NCI-H1694 treated with DMSO at 0.1 percent for 48 hours (cell line): ENCODE data around the gene FLNA.
"Not testable (repeated sequence)": the region's sequence is repeated elsewhere in the genome, so short reads cannot be mapped to it uniquely, and the experiment has no call there.

Experiments used
- DNase-seq: peaks from one replicate; lab custom pipeline; 2025; lab: John Stamatoyannopoulos, UW

Gene FLNA

DNA sequence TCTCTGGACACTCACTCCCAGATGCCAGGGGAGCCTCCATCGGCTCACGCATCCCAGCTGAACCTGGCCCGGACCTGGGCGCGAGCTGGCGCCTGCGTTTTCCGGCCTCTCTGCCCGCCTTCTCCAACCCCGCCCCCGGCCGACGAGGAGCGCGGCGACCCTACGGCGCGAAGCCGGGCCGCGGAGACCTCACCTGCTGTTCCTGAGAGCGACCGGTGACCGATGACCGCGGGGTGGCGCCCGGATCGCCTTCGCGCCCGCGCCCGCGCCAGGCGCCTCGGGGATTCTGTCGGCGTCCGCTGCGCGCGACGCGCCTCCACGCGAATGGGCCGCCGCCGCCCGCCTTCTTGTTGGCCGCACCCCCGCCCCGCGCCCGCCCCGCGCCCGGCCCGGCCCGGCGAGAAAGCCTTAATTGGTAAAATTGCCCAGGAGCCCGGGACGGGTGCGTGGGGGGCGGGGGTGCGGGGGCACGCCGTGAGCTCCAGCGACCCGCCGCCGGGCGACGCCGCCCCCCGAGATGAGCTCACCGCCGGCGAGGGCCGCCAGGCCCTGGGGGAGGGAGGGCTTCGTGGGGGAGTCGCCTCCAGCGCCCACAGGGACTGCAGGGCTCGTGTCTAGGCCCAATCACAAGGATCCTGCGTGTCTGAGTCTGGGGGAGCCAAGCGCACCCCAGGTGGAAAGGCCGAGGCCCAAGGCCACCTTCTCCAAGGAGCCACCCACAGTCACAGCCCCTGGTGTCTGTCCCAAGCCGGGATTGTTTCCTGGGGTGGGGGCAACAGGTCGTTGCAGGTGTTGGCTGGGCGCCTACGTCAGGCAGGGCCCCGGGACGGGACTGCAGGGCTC lies at the start of gene FLNA:
FLNA (minus strand) TSS at position 322 of the 843 bp plus-strand sequence. CDS start 3,389 bp downstream, outside the sequence.
- no peak for DNase-seq

DNA sequence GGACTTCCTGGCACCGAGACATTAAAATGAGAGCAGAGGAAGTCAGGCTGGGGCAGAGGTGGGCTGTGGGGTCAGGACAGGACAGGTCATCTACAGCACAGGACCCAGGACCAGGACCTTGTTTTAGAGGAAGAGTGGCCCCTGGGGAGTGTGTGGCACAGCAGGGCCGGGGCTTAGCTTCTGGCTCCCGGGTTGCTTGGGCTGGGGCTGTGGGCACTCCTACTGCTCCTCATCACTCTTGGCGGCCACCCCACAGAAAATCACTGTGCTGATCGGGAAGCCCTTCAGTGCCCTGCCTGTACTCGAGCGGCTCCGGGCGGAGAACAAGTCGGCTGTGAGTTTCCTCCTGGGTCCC lies 45.9 kb upstream of the FLNA start:
- no peak for DNase-seq

DNA sequence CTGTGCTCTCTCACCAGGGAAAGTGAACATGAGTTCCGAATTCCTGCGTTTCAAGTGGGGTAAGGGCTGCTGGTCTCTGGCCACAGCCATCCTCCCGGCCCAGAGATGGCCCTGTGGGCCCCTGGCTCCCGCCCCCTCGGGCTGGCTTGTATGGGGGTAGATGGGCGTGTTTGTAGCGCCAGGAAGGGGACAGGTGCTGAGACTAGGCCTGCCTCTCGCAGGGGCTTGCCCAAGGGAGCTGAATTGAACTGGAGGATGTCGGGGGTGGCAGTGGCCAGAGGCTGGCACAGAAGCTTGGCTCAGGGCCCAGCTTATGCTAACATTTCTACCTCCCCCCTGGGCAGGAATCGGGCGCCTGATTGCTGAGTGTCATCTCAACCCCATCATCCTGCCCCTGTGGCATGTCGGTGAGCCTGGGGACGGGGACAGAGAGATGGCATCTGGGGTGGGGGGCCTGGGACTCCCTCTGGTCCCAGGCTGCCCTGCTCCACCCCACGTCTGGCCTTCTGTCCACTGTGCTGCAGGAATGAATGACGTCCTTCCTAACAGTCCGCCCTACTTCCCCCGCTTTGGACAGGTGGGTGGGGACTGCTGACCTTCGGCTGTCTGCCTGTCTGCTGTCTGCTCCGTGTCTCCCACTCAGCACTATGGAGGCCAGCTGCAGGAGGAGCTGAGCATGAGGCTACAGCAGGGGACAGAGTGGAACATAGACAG lies 45.4 kb upstream of the FLNA start:
- DNase-seq: no peak

- no peak for DNase-seq
Measured at GRCh38 chrX:154419189-154419588, 44.8 kb upstream of the FLNA start.

DNA sequence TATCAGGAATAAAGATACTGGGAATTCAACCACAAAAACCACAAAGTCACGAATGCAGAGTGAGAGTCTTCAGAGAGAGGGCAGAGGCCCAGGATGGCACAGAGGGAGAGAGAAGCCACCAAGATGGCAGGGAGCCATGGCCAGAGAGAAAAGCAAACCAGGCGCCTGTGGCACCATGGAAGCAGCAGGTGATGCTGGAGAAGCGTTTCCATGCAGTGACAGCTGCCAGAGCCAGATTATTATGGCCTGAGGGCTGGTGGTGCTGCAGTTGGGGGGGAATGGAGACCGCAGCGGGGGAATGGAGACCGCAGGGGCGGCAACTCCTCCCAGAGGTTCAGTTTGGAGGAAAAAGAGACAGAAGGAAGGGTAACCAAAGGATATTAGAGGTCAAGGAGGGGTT lies 42.7 kb upstream of the FLNA start:
- peak; percentile 34 for DNase-seq

DNA sequence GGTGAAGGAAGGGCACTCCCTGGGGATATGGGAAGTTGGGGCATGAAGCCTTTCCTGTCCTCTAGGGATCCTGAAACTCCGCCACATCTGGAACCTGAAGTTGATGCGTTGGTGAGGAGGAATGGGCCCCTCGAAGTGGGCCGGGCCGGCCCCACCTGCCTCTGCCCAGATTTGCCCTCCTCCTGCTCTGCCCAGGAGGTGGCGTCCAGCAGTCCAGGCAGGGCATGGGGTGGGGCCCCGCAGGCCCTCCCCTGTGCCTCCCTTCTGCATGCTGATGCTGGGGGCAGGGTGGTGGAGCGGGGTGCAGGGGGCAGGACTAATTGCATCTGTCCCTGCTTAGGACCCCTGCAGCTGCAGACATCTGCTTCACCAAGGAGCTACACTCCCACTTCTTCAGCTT lies 38.7 kb upstream of the FLNA start:
- no peak for DNase-seq

DNA sequence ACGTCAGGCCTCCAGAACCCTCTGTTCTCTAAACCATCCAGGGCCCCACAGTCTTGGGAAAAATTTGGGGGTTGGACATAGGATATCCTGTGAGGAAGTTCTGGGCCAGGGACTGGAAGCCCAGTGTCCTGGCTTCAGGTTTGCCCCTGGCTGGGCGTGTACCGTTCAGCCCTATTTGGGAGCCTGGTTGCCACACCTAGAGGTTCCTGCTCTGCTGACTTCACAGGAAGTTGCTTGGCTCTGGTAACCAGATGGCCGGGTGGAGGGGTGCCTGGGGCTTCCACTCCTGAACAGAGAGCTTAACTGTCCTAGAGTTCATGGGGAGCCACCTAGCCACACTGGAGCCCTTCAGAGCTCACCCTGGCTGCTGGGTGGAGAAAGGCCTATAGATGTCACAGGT lies 38.0 kb upstream of the FLNA start:
- DNase-seq: no peak

DNA sequence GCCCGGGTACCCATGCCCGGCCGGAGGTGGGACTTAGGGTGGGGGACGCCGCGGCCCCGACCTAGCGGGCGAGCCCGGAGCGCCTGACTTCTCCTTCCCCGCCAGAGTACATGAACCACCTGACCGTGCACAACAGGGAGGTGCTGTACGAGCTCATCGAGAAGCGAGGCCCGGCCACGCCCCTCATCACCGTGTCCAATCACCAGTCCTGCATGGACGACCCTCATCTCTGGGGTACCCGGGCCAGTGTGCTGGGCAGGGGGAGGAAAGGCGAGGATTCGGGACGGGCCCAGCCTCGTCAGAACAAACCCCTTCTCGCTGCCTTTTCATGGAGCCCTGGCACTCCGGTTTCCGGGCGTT lies 37.5 kb upstream of the FLNA start:
- DNase-seq: peak; percentile 68

DNA sequence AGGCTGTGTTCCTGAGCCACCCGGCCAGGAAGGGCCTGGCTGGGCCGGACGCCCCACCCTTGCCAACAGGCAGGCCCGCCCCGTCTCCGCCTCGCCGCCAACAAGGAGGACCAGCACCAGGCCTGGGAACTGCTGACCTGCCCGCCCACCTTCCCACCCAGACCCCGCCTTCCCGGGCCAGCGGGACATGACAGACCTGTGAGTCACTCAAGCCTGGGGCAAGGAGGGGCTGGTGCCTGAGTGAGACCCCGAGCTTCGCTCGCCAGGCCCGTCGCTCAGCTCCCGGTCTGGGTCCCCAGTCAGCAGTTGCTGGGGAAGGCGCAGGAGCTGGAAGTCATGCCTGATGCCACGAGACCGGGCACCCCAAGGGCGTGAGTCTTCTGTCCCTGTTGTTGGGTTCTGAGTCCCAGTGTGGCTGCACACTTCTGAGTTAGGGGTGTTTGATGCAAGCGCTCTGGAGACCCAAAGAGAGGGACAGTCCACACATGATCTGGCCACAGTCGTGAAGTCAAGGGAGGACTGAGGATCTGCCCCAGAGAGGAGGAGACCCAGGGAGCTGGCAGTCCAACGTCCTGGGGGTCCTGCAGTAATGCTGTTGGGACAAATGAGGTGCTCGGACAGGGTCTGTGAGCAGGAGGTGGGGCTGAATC lies 34.9 kb upstream of the FLNA start, which contains the start of gene DNASE1L1:
DNASE1L1 (minus strand) TSS at position 33 of the 650 bp plus-strand sequence. CDS start 3,686 bp downstream, outside the sequence.
- no peak for DNase-seq

DNA sequence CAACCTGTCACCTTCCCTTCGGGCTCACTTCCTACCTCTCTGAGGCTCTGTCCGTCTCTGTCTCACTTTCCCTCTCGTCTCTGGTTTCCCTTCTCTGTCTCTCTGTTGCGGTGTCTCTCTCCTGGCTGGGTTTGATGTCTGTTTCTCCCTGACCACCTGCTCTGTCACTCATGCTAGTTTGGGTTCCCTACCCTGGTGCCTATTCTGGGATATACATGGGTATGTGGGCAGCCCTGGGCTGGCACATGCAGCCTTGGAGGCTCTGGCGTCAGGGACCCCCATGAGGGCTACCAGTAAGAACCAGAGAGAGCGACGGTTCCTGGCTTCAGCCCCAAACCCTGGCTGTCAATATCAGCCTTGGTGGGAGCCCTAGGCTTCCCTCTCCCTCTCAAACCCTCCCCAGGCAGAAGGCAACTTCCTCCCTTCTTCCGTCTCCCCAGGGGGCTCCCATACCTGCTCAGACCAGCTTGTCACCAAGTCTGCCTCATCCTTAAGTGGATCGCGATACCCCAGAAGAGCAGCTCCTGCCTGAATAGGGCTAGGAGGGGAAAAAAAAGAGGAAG lies 34.3 kb upstream of the FLNA start:
- DNase-seq: no peak

GRCh38 chrX:154404625-154405192 lies 30.3 kb upstream of the FLNA start:
- no peak for DNase-seq

- no peak for DNase-seq
Measured at GRCh38 chrX:154403858-154404257, 29.4 kb upstream of the FLNA start.

GRCh38 chrX:154403192-154403591 lies 28.8 kb upstream of the FLNA start:
- no peak for DNase-seq

DNA sequence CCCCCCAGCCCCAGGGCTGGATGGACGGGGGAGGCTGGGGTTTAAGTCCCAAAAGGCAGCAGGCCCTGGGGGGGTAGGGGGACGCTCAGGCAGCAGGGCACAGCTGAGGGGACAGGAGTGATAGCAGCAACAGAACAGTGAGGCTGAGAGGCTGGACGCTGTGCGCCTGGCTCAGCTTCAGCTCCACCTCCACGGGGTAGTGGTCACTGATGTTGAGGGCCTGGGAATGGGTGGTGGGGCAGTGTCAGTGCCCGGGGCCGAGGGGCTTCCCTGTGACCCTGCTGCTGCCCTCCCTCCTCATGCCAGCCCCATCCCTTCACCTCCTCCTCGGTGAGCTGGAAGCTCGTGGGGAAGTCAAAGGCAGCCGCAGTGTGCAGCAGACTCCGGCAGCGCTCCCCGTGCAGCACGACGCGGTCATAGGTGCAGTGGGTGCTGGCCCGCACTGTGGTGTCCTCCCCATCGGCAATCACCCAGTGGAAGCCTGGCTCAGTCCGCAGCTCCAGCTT lies 28.2 kb upstream of the FLNA start:
- no peak for DNase-seq

DNA sequence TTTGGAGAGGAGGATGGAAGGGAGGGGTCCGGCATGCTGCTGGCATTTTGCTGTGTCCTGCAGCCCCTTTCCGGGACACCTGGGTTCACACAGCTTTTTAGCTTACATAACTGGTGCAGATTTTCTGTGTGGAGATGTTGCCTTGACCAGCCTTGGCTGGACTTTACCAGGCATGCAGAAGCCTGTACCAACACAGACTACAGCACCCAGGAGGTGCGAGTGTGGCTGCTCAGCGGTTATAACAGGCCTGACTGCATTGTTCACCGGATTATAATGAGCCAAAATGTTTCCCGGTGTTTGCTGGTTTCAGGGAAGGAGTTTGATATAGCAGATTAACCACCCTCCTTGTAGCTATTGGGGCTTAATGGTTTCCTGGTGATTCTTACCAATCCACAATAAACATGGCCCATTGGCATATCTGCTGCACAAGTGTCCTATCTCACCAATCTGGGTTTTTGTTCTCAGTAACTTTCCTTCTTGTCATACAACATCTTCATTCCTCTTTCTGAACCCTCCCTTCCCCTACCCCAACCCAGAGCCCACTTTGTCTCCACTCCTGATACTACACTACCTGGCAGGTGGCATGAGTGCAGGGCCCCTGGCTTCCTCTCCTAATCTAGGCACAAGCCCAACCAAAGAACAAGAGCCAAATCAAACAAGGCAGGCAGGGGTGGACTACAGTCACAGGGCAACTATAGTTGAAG lies 27.6 kb upstream of the FLNA start:
- DNase-seq: no peak

DNA sequence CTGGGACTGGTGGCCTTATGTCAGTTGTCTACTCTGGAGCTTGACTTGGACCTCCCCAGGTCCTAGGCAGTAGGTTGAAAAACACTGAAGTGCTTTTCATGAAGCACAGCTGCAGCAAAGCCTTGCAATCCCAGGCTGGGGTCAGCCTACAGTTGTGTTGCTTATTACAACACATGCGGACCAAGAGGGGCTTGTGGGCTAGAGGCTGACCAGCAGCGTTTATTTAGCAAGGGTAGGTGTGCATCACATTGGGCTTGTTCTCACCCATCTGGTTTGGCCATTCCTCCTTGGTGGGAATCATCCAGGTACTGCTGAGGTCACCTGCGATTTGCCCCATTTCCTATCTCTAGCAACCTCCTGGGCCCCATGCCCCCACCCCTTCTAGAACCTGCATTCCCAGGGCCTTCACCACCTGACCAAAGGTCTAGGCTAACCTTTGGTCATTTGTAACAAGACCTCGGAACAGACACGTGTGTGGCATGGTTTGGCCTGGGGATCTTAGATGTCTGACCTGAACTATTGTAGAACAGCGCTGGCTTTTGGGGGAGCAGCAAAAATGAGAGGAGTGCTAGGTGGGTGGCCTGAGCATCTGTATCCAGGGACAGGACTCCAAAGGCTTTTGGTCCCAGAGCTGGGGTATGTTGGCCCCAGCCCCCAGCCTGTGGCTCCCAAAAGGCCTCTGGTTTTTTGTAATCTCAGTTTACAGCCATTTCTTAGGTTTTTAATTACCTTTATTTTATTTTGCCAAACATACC lies 26.8 kb upstream of the FLNA start:
- DNase-seq: no peak

- not testable (repeated sequence) for DNase-seq
Measured at GRCh38 chrX:154400369-154400817, 26.0 kb upstream of the FLNA start.

GRCh38 chrX:154399527-154400368 lies 25.3 kb upstream of the FLNA start:
- DNase-seq: no peak

DNA sequence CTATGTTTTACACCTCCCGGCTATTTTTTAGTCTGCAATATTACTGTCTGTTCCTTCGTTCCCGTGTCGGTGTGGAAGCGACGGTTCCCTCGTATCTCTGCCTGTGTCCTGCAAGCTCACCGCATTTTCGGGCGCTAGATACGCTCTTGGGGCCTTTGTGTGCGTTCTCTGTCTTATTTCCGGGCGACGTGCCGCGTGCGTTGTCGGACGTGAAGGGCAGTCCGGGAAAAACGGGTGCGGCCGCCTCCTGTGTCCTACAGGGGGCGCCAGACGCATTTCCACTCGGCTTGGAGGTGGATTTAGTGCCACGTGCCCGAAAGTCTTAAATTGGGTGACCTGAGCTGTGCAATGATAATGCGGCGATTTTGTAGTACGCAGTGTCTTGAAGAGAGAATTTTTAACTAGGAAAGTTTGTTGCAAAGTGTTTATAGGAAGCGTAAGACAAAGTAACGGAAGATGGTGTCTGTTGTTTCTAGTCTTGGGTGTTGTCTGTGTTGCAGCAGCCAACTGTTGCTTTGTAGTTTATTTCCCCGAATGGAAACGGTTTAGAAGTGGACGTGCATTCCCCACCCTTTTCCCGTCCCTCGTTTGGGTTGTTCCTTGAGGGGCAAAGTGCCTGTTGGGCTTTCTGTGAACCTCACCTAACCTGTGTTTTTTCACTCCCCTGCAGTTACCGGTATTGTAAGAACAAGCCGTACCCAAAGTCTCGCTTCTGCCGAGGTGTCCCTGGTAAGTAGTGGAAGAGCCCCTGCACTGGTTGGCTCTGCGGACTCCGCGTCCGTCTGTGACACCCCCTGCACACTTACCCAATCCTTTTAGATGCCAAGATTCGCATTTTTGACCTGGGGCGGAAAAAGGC lies 24.5 kb upstream of the FLNA start:
- DNase-seq: peak; percentile 83
